Measurements from ENCODE around the gene EEF2K. TPM values are rescaled to one million over a fixed set of nuclear protein-coding genes. Genes with fewer than 3 reads are reported as not detected.

The EEF2K gene
- total RNA-seq, 1 donor = 57.3 TPM

DNA sequence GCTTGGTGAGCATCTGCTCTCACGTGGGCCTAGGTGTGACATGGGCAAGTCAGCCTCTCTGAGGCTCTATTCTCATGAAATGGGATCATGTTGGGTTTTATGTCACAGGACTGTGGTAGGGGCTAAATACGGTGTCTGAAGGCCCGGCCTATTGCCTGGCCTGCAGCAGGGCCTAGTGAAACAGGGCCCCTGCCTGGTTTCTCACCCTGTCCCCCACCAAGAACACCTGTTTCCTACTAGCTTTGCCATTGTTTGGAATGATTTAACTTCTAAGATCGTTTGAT, 120.2 kb downstream of the EEF2K start:
- DNase-seq (ENCODE audit: low read depth) = no peak

DNA sequence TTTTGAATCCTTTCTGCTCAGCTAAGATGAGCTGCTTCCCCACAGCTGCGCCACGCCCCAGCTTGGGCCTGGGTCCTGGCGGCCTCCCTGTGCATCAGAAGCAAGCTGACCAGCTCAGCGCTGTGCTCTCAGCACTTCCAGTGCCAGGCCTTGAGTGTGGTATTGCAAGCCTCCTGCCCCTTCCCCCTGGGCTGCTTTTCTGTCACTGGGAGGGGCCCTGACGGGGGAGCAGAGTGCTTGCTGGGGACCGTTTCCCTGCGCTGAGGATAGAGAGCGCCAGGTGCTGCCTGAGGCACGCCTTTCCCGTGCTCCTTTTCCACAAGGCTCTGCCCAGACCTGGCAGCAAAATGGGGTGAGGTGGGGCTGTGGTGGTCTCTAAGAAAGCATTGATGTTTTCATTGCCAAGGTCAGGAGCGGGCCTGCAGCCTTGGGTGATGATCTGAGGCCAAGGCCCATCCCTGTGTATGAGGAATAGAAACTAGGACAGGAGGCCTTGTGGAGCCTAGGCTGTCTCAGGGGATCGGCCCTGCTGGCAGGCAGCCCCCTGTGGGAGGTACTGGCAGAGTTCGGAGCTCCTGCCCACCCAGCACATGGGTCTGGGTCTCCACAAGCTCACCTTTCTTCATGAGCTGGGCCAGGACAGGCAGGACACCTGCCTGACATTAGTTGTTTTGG, 120.8 kb downstream of the EEF2K start:
- no peak for TF ChIP-seq CTCF (IDR thresholded peaks at IDR 0.05; ENCODE audit: insufficient read depth, low read length)
- H3K4me3 ChIP-seq (ENCODE audit: low read depth, low read length) = no peak overlapping the region
- no peak for DNase-seq (ENCODE audit: low read depth)

More for the DNA sequence above, 120.2 kb downstream of the EEF2K start:
- no peak overlapping the region for H3K4me3 ChIP-seq (ENCODE audit: low read depth, low read length)
- TF ChIP-seq CTCF (IDR thresholded peaks at IDR 0.05; ENCODE audit: insufficient read depth, low read length) = no peak

- no peak overlapping the region for H3K4me3 ChIP-seq (ENCODE audit: low read depth, low read length)
- no peak for TF ChIP-seq CTCF (IDR thresholded peaks at IDR 0.05; ENCODE audit: insufficient read depth, low read length)
- no peak for DNase-seq (ENCODE audit: low read depth)
Measured at GRCh38 chr16:22327446-22327775, 121.3 kb downstream of the EEF2K start.

DNA sequence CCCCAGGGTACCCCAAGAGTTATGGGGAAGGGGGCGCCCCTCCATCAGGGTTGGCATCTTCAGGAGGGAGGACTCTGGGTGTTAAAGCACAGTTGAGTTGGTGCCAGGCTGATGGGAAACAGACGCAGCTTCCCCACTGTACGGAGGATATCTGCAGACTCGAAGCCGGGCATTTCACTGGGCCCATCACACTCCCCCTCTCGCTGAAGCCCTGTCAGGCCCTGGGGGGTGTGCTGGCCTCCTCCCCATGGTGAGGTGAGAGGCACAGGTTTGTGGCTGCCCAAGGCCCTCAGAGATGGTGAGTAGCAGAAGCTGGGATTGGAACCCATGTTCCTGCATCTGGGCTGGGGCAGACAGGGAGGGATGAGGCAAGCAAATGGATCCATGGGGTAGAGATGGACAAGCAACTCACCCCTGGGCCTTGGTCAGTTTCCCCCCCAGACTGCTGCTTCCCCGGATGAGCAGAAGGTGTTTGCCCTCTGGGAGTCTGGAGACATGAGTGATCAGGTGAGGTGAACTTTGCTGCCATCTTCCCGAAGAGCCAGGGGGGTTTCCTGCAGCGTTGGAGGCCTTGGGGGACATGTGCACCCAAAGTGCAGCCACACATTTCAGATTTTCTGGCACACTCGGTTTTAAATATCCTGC, 122.1 kb downstream of the EEF2K start:
- TF ChIP-seq CTCF (IDR thresholded peaks at IDR 0.05; ENCODE audit: insufficient read depth, low read length) = no peak
- no peak for DNase-seq (ENCODE audit: low read depth)
- no peak overlapping the region for H3K4me3 ChIP-seq (ENCODE audit: low read depth, low read length)

- no peak for TF ChIP-seq CTCF (IDR thresholded peaks at IDR 0.05; ENCODE audit: insufficient read depth, low read length)
- DNase-seq (ENCODE audit: low read depth) = no peak
- H3K4me3 ChIP-seq (ENCODE audit: low read depth, low read length) = no peak overlapping the region
Measured at GRCh38 chr16:22329199-22329695, 123.2 kb downstream of the EEF2K start.

DNA sequence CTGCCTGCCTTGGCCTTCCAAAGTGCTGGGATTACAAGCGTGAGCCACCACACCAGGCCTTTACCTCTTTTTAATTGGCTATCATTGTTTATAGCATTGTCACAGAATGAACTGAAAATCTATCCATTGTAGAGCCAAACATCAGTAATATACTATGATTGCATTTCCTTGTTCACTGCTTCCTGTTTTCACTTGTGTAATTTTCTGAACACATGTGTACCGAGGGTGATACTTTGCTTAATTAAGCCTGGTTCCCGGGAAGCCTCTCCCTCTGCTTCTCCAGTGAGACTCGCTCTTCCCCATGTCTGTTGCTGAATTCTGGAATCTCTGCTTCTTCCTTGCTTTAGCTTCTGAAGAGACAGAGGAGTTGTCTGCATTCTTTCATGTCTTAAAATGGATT, 124.2 kb downstream of the EEF2K start:
- DNase-seq (ENCODE audit: low read depth) = no peak
- no peak for TF ChIP-seq CTCF (IDR thresholded peaks at IDR 0.05; ENCODE audit: insufficient read depth, low read length)
- H3K4me3 ChIP-seq (ENCODE audit: low read depth, low read length) = no peak overlapping the region
